Astrocyte (in vitro differentiated cells and primary cell): ENCODE measurements around the gene KLHL5. TPM values are rescaled to one million over a fixed set of nuclear protein-coding genes. Genes with fewer than 3 reads are reported as not detected.

ENCODE experiments used
- DNase-seq: peaks from one replicate; pipeline ENCODE4 v3.0.0-alpha.2; 2010; ENCODE audit warnings: low read depth
- FAIRE-seq: peaks from 2 replicates; lab custom pipeline; 2011; peaks lifted over from hg19 to GRCh38; lab: Jason Lieb, UNC
- H2AFZ ChIP-seq: 2 replicates; pipeline ENCODE4 v1.6.0; 2012; ENCODE audit warnings: low read depth, low read length, inconsistent platforms
- H3K27ac ChIP-seq: 2 replicates; pipeline ENCODE4 v1.5.1; 2011; ENCODE audit warnings: low read depth, low read length, inconsistent platforms
- H3K27me3 ChIP-seq: 2 replicates; pipeline ENCODE4 v1.6.0; 2011; ENCODE audit warnings: low read length, inconsistent platforms; ENCODE audit not compliant: insufficient read depth
- H3K36me3 ChIP-seq: 2 replicates; pipeline ENCODE4 v1.5.1; 2011; ENCODE audit warnings: low read length, inconsistent platforms; ENCODE audit not compliant: insufficient read depth
- H3K4me1 ChIP-seq: 2 replicates; pipeline ENCODE4 v1.5.1; 2011; ENCODE audit warnings: low read length, inconsistent platforms; ENCODE audit not compliant: insufficient read depth
- H3K4me2 ChIP-seq: 2 replicates; pipeline ENCODE4 v1.6.0; 2012; ENCODE audit warnings: low read length, inconsistent platforms
- H3K4me3 ChIP-seq: 2 replicates; pipeline ENCODE4 v1.5.1; 2011; ENCODE audit warnings: low read depth, mild to moderate bottlenecking, low read length, inconsistent platforms; ENCODE audit not compliant: insufficient read depth
- H3K79me2 ChIP-seq: 2 replicates; pipeline ENCODE4 v1.6.0; 2012; ENCODE audit warnings: mild to moderate bottlenecking, low read length, inconsistent platforms; ENCODE audit not compliant: insufficient read depth
- H3K9ac ChIP-seq: 2 replicates; pipeline ENCODE4 v1.6.0; 2012; ENCODE audit warnings: mild to moderate bottlenecking, low read length, inconsistent platforms
- H3K9me3 ChIP-seq: 2 replicates; pipeline ENCODE4 v1.5.1; 2012; ENCODE audit warnings: low read depth, mild to moderate bottlenecking, low read length, inconsistent platforms; ENCODE audit not compliant: insufficient read depth
- H4K20me1 ChIP-seq: 2 replicates; pipeline ENCODE4 v1.6.0; 2012; ENCODE audit warnings: low read length, inconsistent platforms; ENCODE audit not compliant: insufficient read depth
- H3K27ac Mint-ChIP-seq: one replicate; pipeline ENCODE4 v1.8.0; 2021; ENCODE audit warnings: mild to moderate bottlenecking, mixed read lengths; ENCODE audit not compliant: unreplicated experiment
- H3K27me3 Mint-ChIP-seq: one replicate; pipeline ENCODE4 v1.8.0; 2021; ENCODE audit warnings: low read depth, mixed read lengths; ENCODE audit not compliant: unreplicated experiment
- H3K36me3 Mint-ChIP-seq: one replicate; pipeline ENCODE4 v1.8.0; 2021; ENCODE audit warnings: low read depth, mixed read lengths; ENCODE audit not compliant: unreplicated experiment
- H3K4me1 Mint-ChIP-seq: one replicate; pipeline ENCODE4 v1.8.0; 2021; ENCODE audit warnings: low read depth, mixed read lengths; ENCODE audit not compliant: unreplicated experiment
- H3K4me3 Mint-ChIP-seq: one replicate; pipeline ENCODE4 v1.8.0; 2021; ENCODE audit warnings: mild to moderate bottlenecking, moderate library complexity, mixed read lengths; ENCODE audit not compliant: unreplicated experiment
- H3K9me3 Mint-ChIP-seq: one replicate; pipeline ENCODE4 v1.8.0; 2021; ENCODE audit warnings: mild to moderate bottlenecking, mixed read lengths; ENCODE audit not compliant: unreplicated experiment
- EZH2 ChIP-seq: IDR thresholded peaks from 2 replicates; pipeline ENCODE4 v1.6.1; 2012; ENCODE audit warnings: mild to moderate bottlenecking, low read length, inconsistent platforms; ENCODE audit not compliant: insufficient read depth
- total RNA-seq: library from RNA; stranded (reverse); gene quantifications from 2 replicates; pipeline ENCODE4 v1.2.1, GENCODE V29; 2021
- TF ChIP-seq, protein P1 (sequence below): IDR thresholded peaks from 2 replicates; pipeline ENCODE4 v1.5.1; 2011; ENCODE audit warnings: low read depth, mild to moderate bottlenecking, inconsistent platforms, low read length, moderate library complexity; ENCODE audit not compliant: insufficient read depth

Gene KLHL5
- total RNA-seq, 1 donor from 2014 or later: 67.5 TPM

DNA sequence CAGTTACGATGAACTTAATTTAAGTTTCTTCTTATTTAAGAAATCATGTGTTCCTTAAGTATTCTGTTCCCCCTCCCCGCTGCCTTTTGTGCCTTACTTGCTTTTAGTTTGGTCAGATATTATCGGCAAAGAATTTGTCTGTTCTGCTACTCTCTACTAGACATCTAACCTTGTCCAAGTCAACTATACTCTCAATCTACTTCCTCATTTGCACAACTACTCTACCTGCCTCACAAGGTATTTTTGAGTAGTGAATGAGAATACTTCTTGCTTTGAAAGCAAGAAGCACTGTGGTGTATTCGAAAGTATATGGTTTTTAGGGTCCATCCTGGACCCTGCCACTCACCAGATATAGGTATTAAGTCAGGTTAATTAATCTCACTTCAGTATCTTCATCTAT lies 8.0 kb upstream of the KLHL5 start:
- peaks cover 3% of the 10 kb centered on the region for H3K4me1 Mint-ChIP-seq
- H4K20me1 ChIP-seq: peaks cover 61% of the 10 kb centered on the region

DNA sequence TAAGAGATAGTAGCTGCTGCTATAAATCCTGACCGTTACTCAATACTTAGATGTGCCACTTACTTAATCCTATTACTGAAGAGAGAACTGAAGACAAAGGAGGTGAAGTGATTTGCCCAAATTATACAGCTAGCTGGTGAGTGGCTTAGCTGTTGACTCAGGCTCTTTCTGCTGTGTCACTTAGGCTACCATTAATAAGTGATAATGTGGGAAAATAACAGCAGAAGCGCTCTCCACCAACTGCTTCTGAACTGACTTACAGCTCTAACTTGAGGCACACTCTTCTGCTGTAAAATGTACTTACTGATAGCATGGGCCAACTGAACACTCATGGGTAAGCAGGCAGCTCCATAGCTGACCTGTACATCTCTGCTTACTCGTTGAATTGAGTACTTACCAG lies 7.5 kb upstream of the KLHL5 start:
- FAIRE-seq (no peak), DNase-seq (no peak)
- Histone ChIP-seq H4K20me1 (peaks cover 58% of the 10 kb centered on the region), H3K4me2 (no peak overlapping the region), H3K27me3 (no peaks in the 10 kb centered on the region), H3K4me1 (no peaks in the 10 kb centered on the region), H3K36me3 (no peaks in the 10 kb centered on the region), H3K27ac (no peak overlapping the region), H3K9ac (no peak overlapping the region), H3K9me3 (no peaks in the 10 kb centered on the region), H2AFZ (no peak overlapping the region), H3K4me3 (no peak overlapping the region), H3K79me2 (peaks cover 98% of the 10 kb centered on the region)
- TF ChIP-seq, protein P1, sequence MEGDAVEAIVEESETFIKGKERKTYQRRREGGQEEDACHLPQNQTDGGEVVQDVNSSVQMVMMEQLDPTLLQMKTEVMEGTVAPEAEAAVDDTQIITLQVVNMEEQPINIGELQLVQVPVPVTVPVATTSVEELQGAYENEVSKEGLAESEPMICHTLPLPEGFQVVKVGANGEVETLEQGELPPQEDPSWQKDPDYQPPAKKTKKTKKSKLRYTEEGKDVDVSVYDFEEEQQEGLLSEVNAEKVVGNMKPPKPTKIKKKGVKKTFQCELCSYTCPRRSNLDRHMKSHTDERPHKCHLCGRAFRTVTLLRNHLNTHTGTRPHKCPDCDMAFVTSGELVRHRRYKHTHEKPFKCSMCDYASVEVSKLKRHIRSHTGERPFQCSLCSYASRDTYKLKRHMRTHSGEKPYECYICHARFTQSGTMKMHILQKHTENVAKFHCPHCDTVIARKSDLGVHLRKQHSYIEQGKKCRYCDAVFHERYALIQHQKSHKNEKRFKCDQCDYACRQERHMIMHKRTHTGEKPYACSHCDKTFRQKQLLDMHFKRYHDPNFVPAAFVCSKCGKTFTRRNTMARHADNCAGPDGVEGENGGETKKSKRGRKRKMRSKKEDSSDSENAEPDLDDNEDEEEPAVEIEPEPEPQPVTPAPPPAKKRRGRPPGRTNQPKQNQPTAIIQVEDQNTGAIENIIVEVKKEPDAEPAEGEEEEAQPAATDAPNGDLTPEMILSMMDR: no peak
- no peak for TF ChIP-seq EZH2
- H3K27ac Mint-ChIP-seq: no peak overlapping the region
- peaks cover 2% of the 10 kb centered on the region for H3K36me3 Mint-ChIP-seq
- no peak overlapping the region for H3K4me3 Mint-ChIP-seq
- no peaks in the 10 kb centered on the region for H3K27me3 Mint-ChIP-seq
- no peaks in the 10 kb centered on the region for H3K9me3 Mint-ChIP-seq
- peaks cover 3% of the 10 kb centered on the region for H3K4me1 Mint-ChIP-seq

More for the DNA sequence above, 8.0 kb upstream of the KLHL5 start:
- Histone ChIP-seq H3K27ac (no peak overlapping the region), H3K27me3 (no peaks in the 10 kb centered on the region), H3K9me3 (no peaks in the 10 kb centered on the region), H3K4me3 (no peak overlapping the region), H3K4me2 (no peak overlapping the region), H3K4me1 (no peaks in the 10 kb centered on the region), H3K79me2 (peaks cover 99% of the 10 kb centered on the region), H3K9ac (no peak overlapping the region), H2AFZ (no peak overlapping the region), H3K36me3 (no peaks in the 10 kb centered on the region)
- H3K4me3 Mint-ChIP-seq: no peak overlapping the region
- TF ChIP-seq, protein P1: no peak
- no peak for TF ChIP-seq EZH2
- DNase-seq (no peak), FAIRE-seq (no peak)
- H3K27me3 Mint-ChIP-seq: no peaks in the 10 kb centered on the region
- no peak overlapping the region for H3K27ac Mint-ChIP-seq
- no peaks in the 10 kb centered on the region for H3K9me3 Mint-ChIP-seq
- H3K36me3 Mint-ChIP-seq: peaks cover 2% of the 10 kb centered on the region

DNA sequence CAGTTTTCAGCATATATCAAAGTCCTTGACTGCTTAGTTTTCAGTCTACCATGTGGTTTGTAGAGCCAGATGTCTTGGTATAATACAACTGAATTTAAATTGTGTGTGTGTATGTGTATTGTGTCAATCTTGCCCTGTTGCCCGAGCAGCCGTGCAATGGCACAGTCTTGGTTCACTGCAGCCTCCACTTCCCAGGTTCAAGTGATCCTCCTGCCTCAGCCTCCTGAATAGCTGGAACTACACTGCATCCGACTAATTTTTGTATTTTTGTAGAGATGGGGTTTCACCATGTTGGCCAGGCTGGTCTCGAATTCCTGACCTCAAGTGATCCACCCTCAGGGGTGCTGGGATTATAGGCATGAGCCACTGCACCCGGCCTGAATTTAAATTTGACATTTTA lies 6.0 kb upstream of the KLHL5 start:
- H3K36me3 ChIP-seq: no peaks in the 10 kb centered on the region
- Mint-ChIP-seq H3K9me3 (no peaks in the 10 kb centered on the region), H3K4me3 (no peak overlapping the region), H3K27me3 (no peaks in the 10 kb centered on the region), H3K36me3 (no peaks in the 10 kb centered on the region), H3K27ac (no peak overlapping the region), H3K4me1 (peaks cover 3% of the 10 kb centered on the region)
- H3K9me3 ChIP-seq: no peaks in the 10 kb centered on the region
- no peak overlapping the region for H3K4me3 ChIP-seq
- no peak for TF ChIP-seq EZH2
- TF ChIP-seq, protein P1: no peak
- H3K4me2 ChIP-seq: no peak overlapping the region
- no peak overlapping the region for H3K9ac ChIP-seq
- H3K79me2 ChIP-seq: peaks cover 98% of the 10 kb centered on the region
- H3K27ac ChIP-seq: no peak overlapping the region
- H3K27me3 ChIP-seq: no peaks in the 10 kb centered on the region
- H2AFZ ChIP-seq: no peak overlapping the region
- no peak for DNase-seq
- FAIRE-seq: no peak
- H3K4me1 ChIP-seq: no peaks in the 10 kb centered on the region
- peaks cover 59% of the 10 kb centered on the region for H4K20me1 ChIP-seq
